SK-N-SH treated with all-trans-retinoic acid at 6 μM for 48 hours (cell line): ENCODE measurements around the gene KLHDC7B.

Experiments used
- ATAC-seq: fragments of 200-7000 bp; cut with Tn5 transposase; 3 replicates; pipeline ENCODE4 v1.9.1; 2020; ENCODE audit warnings: mild to moderate bottlenecking, moderate library complexity
- ARNTL ChIP-seq: fragments of 450-650 bp; formaldehyde crosslinking; IDR thresholded peaks from 2 replicates; pipeline ENCODE4 v1.5.0; 2020; ENCODE audit warnings: low read depth, mild to moderate bottlenecking, moderate library complexity, borderline replicate concordance
- BACH2 ChIP-seq: fragments of 250-450 bp; sonication (Bioruptor Pico); IDR thresholded peaks from 2 replicates; pipeline ENCODE4 v1.9.0; 2021; ENCODE audit warnings: mild to moderate bottlenecking, borderline replicate concordance
- CSDC2 ChIP-seq: fragments of 250-450 bp; sonication (Bioruptor Pico); IDR thresholded peaks from 2 replicates; pipeline ENCODE4 v1.5.0; 2020; ENCODE audit warnings: mild to moderate bottlenecking, moderate library complexity
- CSRNP3 ChIP-seq: fragments of 250-450 bp; sonication (Bioruptor Pico); IDR thresholded peaks from 2 replicates; pipeline ENCODE4 v1.5.1; 2021; ENCODE audit warnings: mild to moderate bottlenecking, moderate library complexity
- ESRRG ChIP-seq: fragments of 250-450 bp; sonication (Bioruptor Pico); IDR thresholded peaks from 2 replicates; pipeline ENCODE4 v1.6.1; 2021; ENCODE audit warnings: mild to moderate bottlenecking
- GLIS3 ChIP-seq: fragments of 250-450 bp; sonication (Bioruptor Pico); IDR thresholded peaks from 2 replicates; pipeline ENCODE4 v1.5.0; 2020; ENCODE audit warnings: mild to moderate bottlenecking, moderate library complexity
- ISL1 ChIP-seq: fragments of 250-450 bp; sonication (Bioruptor Pico); IDR thresholded peaks from 2 replicates; pipeline ENCODE4 v2.1.2; 2022; ENCODE audit warnings: mild to moderate bottlenecking, moderate library complexity
- OSR1 ChIP-seq: fragments of 250-450 bp; sonication (Bioruptor Pico); IDR thresholded peaks from 2 replicates; pipeline ENCODE4 v1.8.0; 2022; ENCODE audit warnings: moderate library complexity, mild to moderate bottlenecking, inconsistent platforms
- PATZ1 ChIP-seq: fragments of 250-450 bp; sonication (Bioruptor Pico); IDR thresholded peaks from 2 replicates; pipeline ENCODE4 v1.8.0; 2020; ENCODE audit warnings: mild to moderate bottlenecking, moderate library complexity, borderline replicate concordance
- POU6F1 ChIP-seq: fragments of 250-450 bp; sonication (Bioruptor Pico); IDR thresholded peaks from 2 replicates; pipeline ENCODE4 v1.8.0; 2021; ENCODE audit warnings: low read depth, mild to moderate bottlenecking, moderate library complexity, borderline replicate concordance
- PPARA ChIP-seq: fragments of 250-450 bp; sonication (Bioruptor Pico); IDR thresholded peaks from 2 replicates; pipeline ENCODE4 v1.5.0; 2020; ENCODE audit warnings: mild to moderate bottlenecking, borderline replicate concordance
- RARB ChIP-seq: fragments of 250-450 bp; sonication (Bioruptor Pico); IDR thresholded peaks from 2 replicates; pipeline ENCODE4 v1.8.0; 2021; ENCODE audit warnings: mild to moderate bottlenecking, moderate library complexity
- SNAI2 ChIP-seq: fragments of 250-450 bp; sonication (Bioruptor Pico); IDR thresholded peaks from 2 replicates; pipeline ENCODE4 v1.5.0; 2020; ENCODE audit warnings: mild to moderate bottlenecking, moderate library complexity
- TCF4 ChIP-seq: fragments of 250-450 bp; sonication (Bioruptor Pico); IDR thresholded peaks from 2 replicates; pipeline ENCODE4 v1.8.0; 2021; ENCODE audit warnings: mild to moderate bottlenecking, moderate library complexity, borderline replicate concordance
- TOX ChIP-seq: fragments of 250-450 bp; sonication (Bioruptor Pico); IDR thresholded peaks from 2 replicates; pipeline ENCODE4 v1.8.0; 2021; ENCODE audit warnings: mild to moderate bottlenecking, moderate library complexity, borderline replicate concordance
- TSHZ2 ChIP-seq: fragments of 250-450 bp; sonication (Bioruptor Pico); IDR thresholded peaks from 2 replicates; pipeline ENCODE4 v1.5.0; 2020; ENCODE audit warnings: mild to moderate bottlenecking, moderate library complexity
- ZC3H10 ChIP-seq: fragments of 250-450 bp; sonication (Bioruptor Pico); IDR thresholded peaks from 2 replicates; pipeline ENCODE4 v1.5.1; 2021; ENCODE audit warnings: mild to moderate bottlenecking, moderate library complexity
- ZNF565 ChIP-seq: fragments of 450-650 bp; formaldehyde crosslinking; conservative IDR thresholded peaks from 2 replicates; pipeline ENCODE4 v1.5.0; 2020; ENCODE audit warnings: low read depth, mild to moderate bottlenecking, moderate library complexity
- ZNF70 ChIP-seq: fragments of 450-650 bp; formaldehyde crosslinking; IDR thresholded peaks from 2 replicates; pipeline ENCODE4 v1.5.0; 2020; ENCODE audit warnings: mild to moderate bottlenecking, moderate library complexity
- ZNF8 ChIP-seq: fragments of 450-650 bp; formaldehyde crosslinking; IDR thresholded peaks from 2 replicates; pipeline ENCODE4 v1.5.0; 2020; ENCODE audit warnings: mild to moderate bottlenecking, moderate library complexity

Gene KLHDC7B

GRCh38 chr22:50564289-50564688, 18.6 kb downstream of the KLHDC7B start:
- ATAC-seq, result no peak
- no peak for TF ChIP-seq ESRRG (CRISPR knock-in tag)
- TF ChIP-seq CSRNP3, result no peak
- no peak for TF ChIP-seq TCF4 (CRISPR knock-in tag)
- TF ChIP-seq POU6F1 (CRISPR knock-in tag), result no peak
- TF ChIP-seq OSR1 (CRISPR knock-in tag), result no peak
- no peak for TF ChIP-seq TSHZ2 (CRISPR knock-in tag)
- TF ChIP-seq ISL1, result no peak
- no peak for TF ChIP-seq CSDC2

GRCh38 chr22:50567721-50568252, 22.1 kb downstream of the KLHDC7B start:
- ATAC-seq, result no peak
- TF ChIP-seq RARB (CRISPR knock-in tag) (no peak), BACH2 (CRISPR knock-in tag) (no peak), ISL1 (no peak), OSR1 (CRISPR knock-in tag) (no peak), ZNF8 (CRISPR knock-in tag) (no peak), CSDC2 (no peak), POU6F1 (CRISPR knock-in tag) (no peak), TOX (CRISPR knock-in tag) (no peak), ARNTL (CRISPR knock-in tag) (no peak), TSHZ2 (CRISPR knock-in tag) (no peak)

GRCh38 chr22:50568626-50569025, 22.9 kb downstream of the KLHDC7B start:
- ATAC-seq, result no peak

GRCh38 chr22:50569041-50569459, 23.4 kb downstream of the KLHDC7B start:
- no peak for TF ChIP-seq GLIS3 (CRISPR knock-in tag)
- TF ChIP-seq ZNF565, result no peak
- no peak for TF ChIP-seq ZC3H10 (CRISPR knock-in tag)
- no peak for TF ChIP-seq BACH2 (CRISPR knock-in tag)
- no peak for TF ChIP-seq ZNF70
- TF ChIP-seq ESRRG (CRISPR knock-in tag), result no peak
- TF ChIP-seq OSR1 (CRISPR knock-in tag), result no peak
- no peak for TF ChIP-seq PPARA (CRISPR knock-in tag)
- no peak for TF ChIP-seq PATZ1 (CRISPR knock-in tag)
- TF ChIP-seq RARB (CRISPR knock-in tag), result no peak
- TF ChIP-seq SNAI2, result no peak
- no peak for TF ChIP-seq TCF4 (CRISPR knock-in tag)
- no peak for ATAC-seq

More at GRCh38 chr22:50568626-50569025, 22.9 kb downstream of the KLHDC7B start:
- TF ChIP-seq RARB (CRISPR knock-in tag), result no peak
